Stimulated activated CD4-positive, alpha-beta T cell treated with anti-CD3 and anti-CD28 coated beads, Interleukin-2, amount 100 ng/mL, for 48 hours (primary cell): ENCODE measurements around the gene APEH.
"Not testable (repeated sequence)": the region's sequence is repeated elsewhere in the genome, so short reads cannot be mapped to it uniquely, and the experiment has no call there.

Experiments used
- DNase-seq, 2 donors: peaks; one replicate each; pipeline ENCODE4 v3.0.0-alpha.2; 2020

APEH gene

GRCh38 chr3:49670940-49671290, 3.2 kb upstream of the APEH start:
- DNase-seq: no peak

GRCh38 chr3:49671291-49672288, 2.6 kb upstream of the APEH start:
- peak; percentile 68 to 73 for DNase-seq

- DNase-seq: peak; percentile 15 to 16
Measured at GRCh38 chr3:49673121-49673714, 933 bp upstream of the APEH start.

GRCh38 chr3:49674497-49674983, 389 bp downstream of the APEH start:
- no peak for DNase-seq

- DNase-seq: no peak
Measured at GRCh38 chr3:49675912-49676311, 1.8 kb downstream of the APEH start.

- DNase-seq: no peak
Measured at GRCh38 chr3:49680493-49681231, 6.5 kb downstream of the APEH start.

- DNase-seq: no peak
Measured at GRCh38 chr3:49681232-49681522, 7.0 kb downstream of the APEH start.

GRCh38 chr3:49681543-49681942, 7.4 kb downstream of the APEH start:
- no peak for DNase-seq

GRCh38 chr3:49683162-49683561, 9.0 kb downstream of the APEH start:
- no peak for DNase-seq

- not testable (repeated sequence) for DNase-seq
Measured at GRCh38 chr3:49684453-49684852, 10.3 kb downstream of the APEH start.

- DNase-seq: not testable (repeated sequence)
Measured at GRCh38 chr3:49685103-49685502, 11.0 kb downstream of the APEH start.

GRCh38 chr3:49685846-49686245, 11.7 kb downstream of the APEH start:
- DNase-seq: not testable (repeated sequence)

- DNase-seq: peak in 1 of 2 donors; percentile 24
Measured at GRCh38 chr3:49686346-49686745, 12.2 kb downstream of the APEH start.

- DNase-seq: peak; percentile 26 to 38
Measured at GRCh38 chr3:49686769-49687423, 12.7 kb downstream of the APEH start.

- DNase-seq: not testable (repeated sequence)
Measured at GRCh38 chr3:49687424-49687795, 13.3 kb downstream of the APEH start.

GRCh38 chr3:49688338-49689045, 14.3 kb downstream of the APEH start:
- not testable (repeated sequence) for DNase-seq

- DNase-seq: peak; percentile 91 to 93
Measured at GRCh38 chr3:49689046-49689907, 15.1 kb downstream of the APEH start, which contains the start of the genes MST1 and RNF123. Gene MST1 (minus strand): TSS chr3:49689474. CDS start chr3:49688691, 783 bp downstream. Gene RNF123 (plus strand): TSS chr3:49689557. CDS start chr3:49691166, 1,609 bp downstream.

GRCh38 chr3:49689908-49690624, 15.9 kb downstream of the APEH start:
- DNase-seq: not testable (repeated sequence)

GRCh38 chr3:49690856-49691255, 16.7 kb downstream of the APEH start:
- not testable (repeated sequence) for DNase-seq

GRCh38 chr3:49691481-49691880, 17.3 kb downstream of the APEH start:
- DNase-seq: not testable (repeated sequence)
